Psoas muscle (tissue), 8 donors: ENCODE measurements around the gene EMILIN2. TPM values are rescaled to one million over a fixed set of nuclear protein-coding genes. Genes with fewer than 3 reads are reported as not detected.

Source experiments
- ATAC-seq, 4 donors: fragments of 200-7000 bp; cut with Tn5 transposase; one replicate each; pipeline ENCODE4 v1.9.1; 2020; ENCODE audit warnings: moderate library complexity in 3 of 4, mild to moderate bottlenecking in 2 of 4
- DNase-seq, 2 donors: peaks; one replicate each; pipeline ENCODE4 v3.0.0-alpha.2; 2020
- H3K27ac ChIP-seq: fragments of 200-600 bp; one replicate; pipeline ENCODE4 v1.8.0; 2022
- H3K27me3 ChIP-seq, 3 donors: fragments of 200-600 bp in 1 of 3; one replicate each; pipeline versions ENCODE4 v1.6.1 to v1.8.0; 2013 to 2022; ENCODE audit warnings: low read length in 2 of 3, mild to moderate bottlenecking in 2 of 3, moderate library complexity in 1 of 3; ENCODE audit not compliant: insufficient read depth in 3 of 3
- H3K36me3 ChIP-seq, 2 donors: fragments of 200-600 bp in 1 of 2; one replicate each; pipeline versions ENCODE4 v1.6.1 to v1.8.0; 2013 to 2022; ENCODE audit warnings: low read depth in 1 of 2, mild to moderate bottlenecking in 1 of 2, moderate library complexity in 1 of 2; ENCODE audit not compliant: insufficient read depth in 1 of 2
- H3K4me1 ChIP-seq: fragments of 200-600 bp; one replicate; pipeline ENCODE4 v1.8.0; 2022
- H3K4me3 ChIP-seq: fragments of 200-600 bp; one replicate; pipeline ENCODE4 v1.8.0; 2022; ENCODE audit warnings: mild to moderate bottlenecking
- H3K9me3 ChIP-seq: fragments of 200-600 bp; one replicate; pipeline ENCODE4 v1.8.0; 2022
- WGBS, 3 donors: extraction: QIAGEN DNeasy Blood & Tissue Kit; methylation state at CpG; one replicate each; pipeline versions ENCODE4 v1.1.6 to v1.1.7; 2013; 5-methylcytosine and 5-hydroxymethylcytosine counted together
- intact Hi-C, 2 donors: fragments of 100-400 bp; cut with DNase I; formaldehyde crosslinking; loops; one replicate each; pipeline versions ENCODE4 v1.11.0 to v1.14.2; 2022
- polyA plus RNA-seq, 3 donors: library from polyadenylated mRNA; stranded (reverse); fragments of 200-250 nt; gene quantifications; one replicate each; pipeline ENCODE4 v1.2.3, GENCODE V29; 2013
- total RNA-seq, 4 donors: library from RNA; stranded (reverse); fragmentation: NEBNext Ultra II Directional in 2 of 4; extraction: Animal tissue kit (Norgen Biotek cat#: 25700) in 2 of 4; gene quantifications; one replicate each; pipeline versions ENCODE4 v1.2.1 to v1.2.4, GENCODE V29; 2021 to 2023
- TF ChIP-seq, protein P1 (sequence below): fragments of 200-600 bp; IDR thresholded peaks from one replicate; pipeline ENCODE4 v1.8.0; 2022; ENCODE audit warnings: antibody characterized with exemption
- donor health status: healthy with polysubstance abuse.
- donor health status: DM: no; HTN: no; CAD: no; lungs with moderate emphysema.
- donor health status: Bipolar disorder and iron deficiency.
- donor health status: healthy.
- donor health status: DM: yes; HTN: yes; CAD: no.
- donor health status: DM: no; HTN: no; CAD: no.
- donor health status: DM: no; HTN: no; CAD: no.
- donor health status: DM: yes; HTN: yes; CAD: no.

The EMILIN2 gene
- total and polyA plus RNA-seq, 7 donors: 0.65 to 2.9 (median 2.2) TPM

DNA sequence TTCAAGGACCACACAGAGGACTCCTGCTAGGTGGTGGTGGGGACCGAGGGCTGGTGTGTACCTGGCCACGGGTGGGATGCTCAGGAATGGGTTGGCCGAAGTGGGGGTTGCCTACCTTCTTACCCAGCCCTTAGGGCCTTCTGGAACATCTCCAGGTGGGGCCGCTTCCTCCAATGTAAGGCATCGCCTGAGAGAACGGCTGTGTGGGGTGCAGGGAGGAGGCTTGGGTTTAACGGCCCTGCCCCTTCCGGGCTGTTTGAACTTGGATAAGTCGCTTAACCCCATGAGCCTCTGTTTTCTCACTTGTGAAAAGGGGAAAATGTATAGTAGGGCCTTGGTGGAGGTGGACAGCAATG, 35.0 kb downstream of the EMILIN2 start:
- TF ChIP-seq, protein P1, sequence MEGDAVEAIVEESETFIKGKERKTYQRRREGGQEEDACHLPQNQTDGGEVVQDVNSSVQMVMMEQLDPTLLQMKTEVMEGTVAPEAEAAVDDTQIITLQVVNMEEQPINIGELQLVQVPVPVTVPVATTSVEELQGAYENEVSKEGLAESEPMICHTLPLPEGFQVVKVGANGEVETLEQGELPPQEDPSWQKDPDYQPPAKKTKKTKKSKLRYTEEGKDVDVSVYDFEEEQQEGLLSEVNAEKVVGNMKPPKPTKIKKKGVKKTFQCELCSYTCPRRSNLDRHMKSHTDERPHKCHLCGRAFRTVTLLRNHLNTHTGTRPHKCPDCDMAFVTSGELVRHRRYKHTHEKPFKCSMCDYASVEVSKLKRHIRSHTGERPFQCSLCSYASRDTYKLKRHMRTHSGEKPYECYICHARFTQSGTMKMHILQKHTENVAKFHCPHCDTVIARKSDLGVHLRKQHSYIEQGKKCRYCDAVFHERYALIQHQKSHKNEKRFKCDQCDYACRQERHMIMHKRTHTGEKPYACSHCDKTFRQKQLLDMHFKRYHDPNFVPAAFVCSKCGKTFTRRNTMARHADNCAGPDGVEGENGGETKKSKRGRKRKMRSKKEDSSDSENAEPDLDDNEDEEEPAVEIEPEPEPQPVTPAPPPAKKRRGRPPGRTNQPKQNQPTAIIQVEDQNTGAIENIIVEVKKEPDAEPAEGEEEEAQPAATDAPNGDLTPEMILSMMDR: no peak
- Histone ChIP-seq H3K27me3 (no peaks in the 10 kb centered on the region), H3K4me1 (no peaks in the 10 kb centered on the region), H3K27ac (no peak overlapping the region), H3K9me3 (peaks cover 5% of the 10 kb centered on the region), H3K36me3 (no peaks in the 10 kb centered on the region), H3K4me3 (no peak overlapping the region)
- DNase-seq: no peak
- peak in 1 of 4 donors; percentile 16 for ATAC-seq
- 74 to 88% (median 82%) methylated on average over 9 of the region's 9 CpGs for WGBS, 3 donors
- intact Hi-C loops: no loop called here

DNA sequence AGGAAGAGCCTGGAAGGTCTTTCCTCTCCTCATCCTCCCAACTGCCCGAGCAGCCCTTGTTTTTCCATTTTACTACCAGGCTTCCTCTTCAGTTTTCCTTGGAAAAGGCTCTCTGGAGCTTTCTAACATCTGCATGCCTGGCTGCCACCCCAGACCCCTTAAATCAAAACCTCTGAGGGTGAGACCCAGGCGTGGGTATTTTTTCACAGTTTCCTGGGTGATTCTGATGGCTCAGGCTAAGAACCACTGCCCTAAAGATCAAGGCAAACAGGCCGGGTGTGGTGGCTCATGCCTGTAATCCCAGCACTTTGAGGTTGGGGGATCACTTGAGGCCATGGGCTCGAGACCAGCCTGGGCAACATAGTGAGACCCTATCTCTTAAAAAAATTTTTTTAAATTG, 35.4 kb downstream of the EMILIN2 start:
- Histone ChIP-seq H3K4me3 (no peak overlapping the region), H3K27me3 (no peaks in the 10 kb centered on the region), H3K27ac (no peak overlapping the region), H3K36me3 (no peaks in the 10 kb centered on the region), H3K4me1 (no peaks in the 10 kb centered on the region), H3K9me3 (peaks cover 5% of the 10 kb centered on the region)
- DNase-seq (no peak), ATAC-seq (no peak)
- intact Hi-C loops: no loop called here
- TF ChIP-seq, protein P1: no peak
- WGBS, 3 donors: 81 to 85% (median 84%) methylated on average over 4 of the region's 4 CpGs

DNA sequence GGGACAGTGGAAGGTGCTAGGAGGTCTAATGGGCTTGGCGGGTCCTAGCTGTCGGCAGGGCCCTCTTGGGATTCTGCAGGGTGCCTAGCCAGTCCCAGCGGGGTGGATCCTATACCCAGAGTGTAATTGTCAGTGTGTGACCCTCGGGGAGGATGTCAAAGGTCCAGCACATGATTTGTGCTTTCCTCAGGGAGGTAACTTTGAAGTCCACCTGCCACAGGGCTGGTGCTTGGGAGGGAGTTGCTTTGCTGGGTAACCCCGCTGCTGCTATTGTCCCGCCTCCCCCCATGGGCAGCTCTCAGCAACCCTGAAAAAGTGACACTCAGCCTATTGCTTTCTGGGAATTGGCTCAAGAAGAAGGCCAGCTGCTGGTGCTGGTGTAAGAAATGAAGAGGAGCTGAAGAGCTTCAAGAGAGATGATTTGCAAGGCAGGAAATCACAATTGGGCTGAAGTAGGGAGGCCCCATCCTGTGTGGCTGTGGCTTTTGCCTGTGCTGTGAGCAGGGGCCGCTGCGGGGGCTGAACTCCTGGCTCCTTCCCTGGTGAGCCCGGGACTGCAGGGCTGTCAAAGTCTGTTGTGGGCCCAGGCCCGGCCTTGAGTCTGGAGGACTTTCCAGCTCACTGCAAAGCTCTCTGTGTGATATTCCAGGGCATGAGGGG, 36.4 kb downstream of the EMILIN2 start:
- Histone ChIP-seq H3K4me1 (no peaks in the 10 kb centered on the region), H3K27ac (no peak overlapping the region), H3K4me3 (no peak overlapping the region), H3K36me3 (no peaks in the 10 kb centered on the region), H3K27me3 (no peaks in the 10 kb centered on the region), H3K9me3 (peaks cover 5% of the 10 kb centered on the region)
- intact Hi-C loops: no loop called here
- TF ChIP-seq, protein P1: no peak
- WGBS, 3 donors: 61 to 69% (median 64%) methylated on average over 9 to 10 of the region's 10 CpGs
- ATAC-seq (no peak), DNase-seq (no peak)

DNA sequence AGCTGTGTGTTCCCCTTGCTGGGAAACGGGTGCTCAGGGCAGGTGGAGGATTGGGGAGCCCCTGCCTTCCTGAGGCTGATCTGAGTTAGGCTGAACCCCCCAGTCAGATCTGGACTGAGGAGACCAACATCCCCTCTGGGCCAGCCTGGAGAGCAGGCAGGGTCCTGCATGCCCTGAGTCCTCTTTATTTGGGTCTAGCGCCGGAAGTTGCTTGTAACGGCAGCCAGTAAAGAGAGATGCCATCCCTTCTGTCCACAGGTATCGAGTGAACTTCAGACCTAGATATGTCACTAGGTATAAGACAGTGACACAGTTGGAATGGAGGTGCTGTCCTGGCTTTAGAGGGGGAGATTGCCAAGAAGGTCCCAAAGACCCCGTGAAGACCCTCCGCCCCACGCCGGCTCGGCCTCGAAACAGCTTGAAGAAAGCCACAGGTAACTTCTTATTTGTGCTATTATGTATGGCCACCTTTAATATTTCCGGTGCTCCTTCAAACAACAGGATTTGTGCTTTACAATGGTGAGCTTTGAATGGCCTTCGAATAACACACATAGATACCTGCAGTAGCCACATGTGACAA, 38.0 kb downstream of the EMILIN2 start:
- Histone ChIP-seq H3K27ac (no peak overlapping the region), H3K4me3 (no peak overlapping the region), H3K27me3 (no peaks in the 10 kb centered on the region), H3K9me3 (peaks cover 5% of the 10 kb centered on the region), H3K36me3 (no peaks in the 10 kb centered on the region), H3K4me1 (no peaks in the 10 kb centered on the region)
- TF ChIP-seq, protein P1: no peak
- ATAC-seq: no peak
- no peak for DNase-seq
- 95 to 96% (median 96%) methylated on average over 13 of the region's 13 CpGs for WGBS, 3 donors
- intact Hi-C loops: no loop called here

DNA sequence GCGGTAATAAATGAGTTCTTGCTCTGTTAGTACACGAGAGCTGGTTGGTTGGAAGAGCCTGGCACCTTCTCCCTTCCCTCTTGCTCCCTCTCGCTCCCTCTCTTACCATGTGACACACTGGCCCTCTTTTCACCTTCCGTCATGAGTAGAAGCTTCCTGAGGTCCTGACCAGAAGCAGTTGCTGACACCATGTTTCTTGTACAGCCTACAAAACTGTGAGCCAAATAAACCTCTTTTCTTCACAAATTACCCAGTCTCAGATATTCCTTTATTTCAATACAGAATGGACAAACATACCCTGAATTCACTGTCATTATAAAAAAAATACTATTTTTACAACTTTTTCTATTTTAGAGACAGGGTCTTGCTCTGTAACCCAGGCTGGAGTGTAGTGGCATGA, 40.7 kb downstream of the EMILIN2 start:
- DNase-seq: no peak
- intact Hi-C loops: no loop called here
- Histone ChIP-seq H3K36me3 (no peaks in the 10 kb centered on the region), H3K4me3 (no peak overlapping the region), H3K9me3 (peaks cover 5% of the 10 kb centered on the region), H3K4me1 (no peaks in the 10 kb centered on the region), H3K27me3 (peaks cover 0 to 6% (median 1%) of the 10 kb centered on the region in 3 donors), H3K27ac (no peak overlapping the region)
- 68 to 77% (median 70%) methylated on average over 4 of the region's 4 CpGs for WGBS, 3 donors
- TF ChIP-seq, protein P1: no peak
- ATAC-seq: no peak
